Fibroblast of mammary gland (primary cell): ENCODE measurements around the gene ADAM15.
A peak's percentile ranks its signal among the peaks of the same experiment; 100 is the strongest.

ENCODE experiments used
- DNase-seq: peaks from one replicate; pipeline ENCODE4 v3.0.0-alpha.2; 2010; ENCODE audit warnings: low read depth
- H3K4me3 ChIP-seq: 2 replicates; pipeline ENCODE4 v1.5.1; 2011; ENCODE audit warnings: low read depth, mild to moderate bottlenecking, low read length, moderate library complexity; ENCODE audit not compliant: control insufficient read depth
- CTCF ChIP-seq: conservative IDR thresholded peaks from 2 replicates; pipeline ENCODE4 v1.5.1; 2011; ENCODE audit warnings: low read depth, low read length, inconsistent platforms; ENCODE audit not compliant: control insufficient read depth, insufficient read depth

The ADAM15 gene

GRCh38 chr1:155062702-155063411 is 11.7 kb downstream of the ADAM15 start:
- TF ChIP-seq CTCF, result peak; percentile 72
- peak overlapping the region; percentile 86 for H3K4me3 ChIP-seq
- peak; percentile 47 for DNase-seq

GRCh38 chr1:155063550-155064110 is 12.5 kb downstream of the ADAM15 start, which contains the start of gene EFNA4:
Gene EFNA4 (plus strand): TSS chr1:155063740. CDS start chr1:155063824, 84 bp downstream.
- DNase-seq, result peak; percentile 72
- peak within 1 kb of the TSS; percentile 86 for H3K4me3 ChIP-seq
- no peak for TF ChIP-seq CTCF

- H3K4me3 ChIP-seq, result peak overlapping the region; percentile 86
- TF ChIP-seq CTCF, result no peak
- DNase-seq, result no peak
Measured at GRCh38 chr1:155064111-155064831, 13.2 kb downstream of the ADAM15 start.

- DNase-seq, result no peak
- no peak overlapping the region for H3K4me3 ChIP-seq
- no peak for TF ChIP-seq CTCF
Measured at GRCh38 chr1:155064832-155065429, 13.8 kb downstream of the ADAM15 start.

GRCh38 chr1:155066777-155067176 is 15.7 kb downstream of the ADAM15 start:
- DNase-seq, result no peak
- no peak for TF ChIP-seq CTCF
- no peak overlapping the region for H3K4me3 ChIP-seq

GRCh38 chr1:155068599-155068998 is 17.5 kb downstream of the ADAM15 start:
- DNase-seq, result no peak
- no peak for TF ChIP-seq CTCF
- H3K4me3 ChIP-seq, result no peak overlapping the region
